ENCODE measurements around the gene ZMYND10.

GRCh38 chr3:50323614-50324199 is 21.8 kb downstream of the ZMYND10 start:
- TF ChIP-seq, protein P1, sequence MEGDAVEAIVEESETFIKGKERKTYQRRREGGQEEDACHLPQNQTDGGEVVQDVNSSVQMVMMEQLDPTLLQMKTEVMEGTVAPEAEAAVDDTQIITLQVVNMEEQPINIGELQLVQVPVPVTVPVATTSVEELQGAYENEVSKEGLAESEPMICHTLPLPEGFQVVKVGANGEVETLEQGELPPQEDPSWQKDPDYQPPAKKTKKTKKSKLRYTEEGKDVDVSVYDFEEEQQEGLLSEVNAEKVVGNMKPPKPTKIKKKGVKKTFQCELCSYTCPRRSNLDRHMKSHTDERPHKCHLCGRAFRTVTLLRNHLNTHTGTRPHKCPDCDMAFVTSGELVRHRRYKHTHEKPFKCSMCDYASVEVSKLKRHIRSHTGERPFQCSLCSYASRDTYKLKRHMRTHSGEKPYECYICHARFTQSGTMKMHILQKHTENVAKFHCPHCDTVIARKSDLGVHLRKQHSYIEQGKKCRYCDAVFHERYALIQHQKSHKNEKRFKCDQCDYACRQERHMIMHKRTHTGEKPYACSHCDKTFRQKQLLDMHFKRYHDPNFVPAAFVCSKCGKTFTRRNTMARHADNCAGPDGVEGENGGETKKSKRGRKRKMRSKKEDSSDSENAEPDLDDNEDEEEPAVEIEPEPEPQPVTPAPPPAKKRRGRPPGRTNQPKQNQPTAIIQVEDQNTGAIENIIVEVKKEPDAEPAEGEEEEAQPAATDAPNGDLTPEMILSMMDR (optimal IDR thresholded peaks at IDR 0.05 in 1 of 3, IDR thresholded peaks at IDR 0.05 in 1 of 3, conservative IDR thresholded peaks at IDR 0.05 in 1 of 3; ENCODE audit: extremely low read depth in 1 of 3, insufficient read depth in 2 of 3, low read length in 3 of 3) = no peak
- no peak for TF ChIP-seq EZH2 (IDR thresholded peaks at IDR 0.05; ENCODE audit: low read length)
